ENCODE measurements around the gene TCAP.

- TF ChIP-seq CTCF (optimal IDR thresholded peaks at IDR 0.05 in 1 of 3, IDR thresholded peaks at IDR 0.05 in 1 of 3, conservative IDR thresholded peaks at IDR 0.05 in 1 of 3; ENCODE audit: extremely low read depth in 1 of 3, insufficient read depth in 2 of 3, low read length in 3 of 3) (no peak), EZH2 (IDR thresholded peaks at IDR 0.05; ENCODE audit: low read length) (no peak)
Observed at GRCh38 chr17:39683295-39683939, 18.3 kb downstream of the TCAP start.

Data from keratinocyte (primary cell).